H1 (cell line): Measurements from ENCODE around the gene GLT8D1. TPM values are rescaled to one million over a fixed set of nuclear protein-coding genes. Genes with fewer than 3 reads are reported as not detected.

Source experiments
- CTCF ChIA-PET: fragments of 300-600 bp; sonication (Branson Sonifier 250); formaldehyde crosslinking; loops from one replicate; lab custom pipeline; 2021; ENCODE audit not compliant: partially characterized antibody; lab: Charles Lee
- POLR2A ChIA-PET: fragments of 300-600 bp; sonication (Branson Sonifier 250); formaldehyde crosslinking; loops from one replicate; lab custom pipeline; 2021; ENCODE audit warnings: inconsistent platforms; ENCODE audit not compliant: partially characterized antibody; lab: Charles Lee
- DNase-seq, 2 experiments: peaks; one replicate each; pipeline versions ENCODE4 v3.0.0 to v3.0.0-alpha.2; 2010 to 2022; ENCODE audit warnings: low spot score in 2 of 2, low read depth in 1 of 2, mixed read lengths in 1 of 2
- FAIRE-seq: peaks from 2 replicates; lab custom pipeline; 2011; peaks lifted over from hg19 to GRCh38; lab: Jason Lieb, UNC
- H2AFZ ChIP-seq: 2 replicates; pipeline ENCODE4 v1.8.1; 2012; ENCODE audit warnings: low read length, inconsistent platforms
- H2AK5ac ChIP-seq: 2 replicates; pipeline ENCODE4 v1.6.1; 2013; ENCODE audit warnings: low read depth, low read length
- H2BK120ac ChIP-seq: replicated peaks from 2 replicates; pipeline ENCODE3; 2013; ENCODE audit warnings: low read depth, low read length, inconsistent platforms
- H2BK12ac ChIP-seq: 2 replicates; pipeline ENCODE4 v1.6.1; 2013; ENCODE audit warnings: low read depth, low read length
- H2BK15ac ChIP-seq: 2 replicates; pipeline ENCODE4 v1.6.1; 2013; ENCODE audit warnings: low read length
- H2BK20ac ChIP-seq: 2 replicates; pipeline ENCODE4 v1.6.1; 2013; ENCODE audit warnings: low read length
- H2BK5ac ChIP-seq: 2 replicates; pipeline ENCODE4 v1.6.1; 2013; ENCODE audit warnings: low read depth, low read length
- H3K14ac ChIP-seq: 2 replicates; pipeline ENCODE4 v1.6.1; 2013; ENCODE audit warnings: inconsistent platforms; ENCODE audit not compliant: insufficient read length
- H3K18ac ChIP-seq: 2 replicates; pipeline ENCODE4 v1.6.1; 2013; ENCODE audit warnings: low read length; ENCODE audit errors: extremely low read depth
- H3K23ac ChIP-seq: 2 replicates; pipeline ENCODE4 v1.6.1; 2013; ENCODE audit warnings: inconsistent platforms; ENCODE audit not compliant: insufficient read length
- H3K23me2 ChIP-seq: 2 replicates; pipeline ENCODE4 v1.6.1; 2013; ENCODE audit warnings: low read depth, low read length
- H3K27ac ChIP-seq: 2 replicates; pipeline ENCODE4 v1.6.1; 2011; ENCODE audit warnings: low read depth, low read length, inconsistent platforms
- H3K27me3 ChIP-seq, 4 experiments: replicated peaks in 1 of 4; 1 replicate in 1 of 4; 2 replicates in 3 of 4; pipeline versions ENCODE4 v1.6.1 to v1.8.1; 2011 to 2013; ENCODE audit warnings: low read length in 3 of 4, mild to moderate bottlenecking in 3 of 4, inconsistent platforms in 2 of 4, mixed read lengths in 2 of 4, moderate library complexity in 1 of 4; ENCODE audit not compliant: control insufficient read depth in 3 of 4, insufficient read depth in 3 of 4; ENCODE audit errors: extremely low read depth in 1 of 4
- H3K36me3 ChIP-seq, 4 experiments: 2 replicates each; pipeline versions ENCODE4 v1.6.1 to v1.8.1; 2011 to 2013; ENCODE audit warnings: mild to moderate bottlenecking in 4 of 4, low read length in 3 of 4, moderate library complexity in 2 of 4, control low read depth in 1 of 4, inconsistent platforms in 1 of 4; ENCODE audit not compliant: insufficient read depth in 4 of 4, control insufficient read depth in 2 of 4
- H3K4ac ChIP-seq: replicated peaks from 2 replicates; pipeline ENCODE3; 2013; ENCODE audit warnings: low read length, low read depth, mixed read lengths, inconsistent platforms; ENCODE audit not compliant: insufficient read length
- H3K4me1 ChIP-seq, 4 experiments: replicated peaks in 1 of 4; 1 replicate in 1 of 4; 2 replicates in 3 of 4; pipeline versions ENCODE4 v1.6.1 to v1.8.1; 2011 to 2013; ENCODE audit warnings: low read length in 3 of 4, inconsistent platforms in 2 of 4, mixed read lengths in 1 of 4; ENCODE audit not compliant: insufficient read depth in 4 of 4, control insufficient read depth in 3 of 4
- H3K4me2 ChIP-seq, 2 experiments: 2 replicates each; pipeline versions ENCODE4 v1.6.1 to v1.8.1; 2011 to 2013; ENCODE audit warnings: low read depth in 2 of 2, low read length in 2 of 2, control low read depth in 1 of 2, inconsistent platforms in 1 of 2, mild to moderate bottlenecking in 1 of 2; ENCODE audit not compliant: insufficient read depth in 1 of 2
- H3K4me3 ChIP-seq, 4 experiments: fragments of 200-600, 300-600 bp in 1 of 4; sonication (generic), shearing (Covaris generic), sonication (Bioruptor Twin) in 1 of 4; 2 replicates each; pipeline versions ENCODE4 v1.5.1 to v1.8.1; 2011 to 2016; ENCODE audit warnings: low read length in 4 of 4, low read depth in 3 of 4, control low read depth in 2 of 4, inconsistent platforms in 2 of 4, mild to moderate bottlenecking in 2 of 4, mixed read lengths in 1 of 4, moderate library complexity in 1 of 4; ENCODE audit not compliant: insufficient read depth in 2 of 4; ENCODE audit errors: extremely low read depth in 1 of 4
- H3K56ac ChIP-seq: replicated peaks from 2 replicates; pipeline ENCODE3; 2013; ENCODE audit warnings: low read depth, mild to moderate bottlenecking, mixed read lengths, low read length, inconsistent platforms; ENCODE audit not compliant: insufficient read length
- H3K79me1 ChIP-seq: 2 replicates; pipeline ENCODE4 v1.6.1; 2013; ENCODE audit warnings: low read depth, low read length, control low read depth
- H3K79me2 ChIP-seq, 2 experiments: 2 replicates each; pipeline versions ENCODE4 v1.6.1 to v1.8.1; 2012 to 2013; ENCODE audit warnings: low read length in 2 of 2, mild to moderate bottlenecking in 2 of 2, inconsistent platforms in 1 of 2; ENCODE audit not compliant: insufficient read depth in 2 of 2, control insufficient read depth in 1 of 2
- H3K9ac ChIP-seq, 4 experiments: replicated peaks in 1 of 4; 1 replicate in 1 of 4; 2 replicates in 3 of 4; pipeline versions ENCODE4 v1.6.1 to v1.8.1; 2011 to 2013; ENCODE audit warnings: low read depth in 3 of 4, low read length in 3 of 4, control low read depth in 2 of 4, mild to moderate bottlenecking in 2 of 4, moderate library complexity in 2 of 4, inconsistent platforms in 1 of 4; ENCODE audit errors: extremely low read depth in 1 of 4
- H3K9me3 ChIP-seq, 2 experiments: 2 replicates each; pipeline versions ENCODE4 v1.6.1 to v1.8.1; 2012 to 2013; ENCODE audit warnings: mild to moderate bottlenecking in 2 of 2, moderate library complexity in 2 of 2, control low read depth in 1 of 2, inconsistent platforms in 1 of 2, low read depth in 1 of 2, low read length in 1 of 2, mixed read lengths in 1 of 2; ENCODE audit not compliant: insufficient read depth in 2 of 2
- H4K20me1 ChIP-seq, 2 experiments: replicated peaks in 1 of 2; 2 replicates each; pipeline versions ENCODE3 to v1.8.1; 2011 to 2013; ENCODE audit warnings: inconsistent platforms in 2 of 2, low read length in 2 of 2, mild to moderate bottlenecking in 1 of 2; ENCODE audit not compliant: insufficient read depth in 2 of 2, control insufficient read depth in 1 of 2
- H4K5ac ChIP-seq: 2 replicates; pipeline ENCODE4 v1.6.1; 2013; ENCODE audit warnings: low read length, low read depth, mixed read lengths, inconsistent platforms; ENCODE audit not compliant: insufficient read length
- H4K8ac ChIP-seq: 2 replicates; pipeline ENCODE4 v1.8.0; 2013; ENCODE audit warnings: mild to moderate bottlenecking, moderate library complexity, low read length, inconsistent platforms; ENCODE audit not compliant: insufficient read depth; ENCODE audit errors: extremely low read depth
- H4K91ac ChIP-seq: replicated peaks from 2 replicates; pipeline ENCODE3; 2013; ENCODE audit warnings: low read length, mixed read lengths, inconsistent platforms; ENCODE audit not compliant: insufficient read length
- CBX5 ChIP-seq: fragments of 300-800, 300-1000 bp; sonication (generic); IDR thresholded peaks from 2 replicates; pipeline ENCODE4 v1.7.1; 2016; ENCODE audit warnings: antibody characterized with exemption, low read length, low read depth
- EP300 ChIP-seq, 2 experiments: IDR thresholded peaks; 1 replicate in 1 of 2; 2 replicates in 1 of 2; pipeline ENCODE4 v1.6.1; 2011 to 2012; ENCODE audit warnings: low read depth in 2 of 2, low read length in 2 of 2, mild to moderate bottlenecking in 2 of 2, borderline replicate concordance in 1 of 2, inconsistent platforms in 1 of 2, moderate library complexity in 1 of 2
- EZH2 ChIP-seq: fragments of 200-600 bp; sonication (generic); IDR thresholded peaks from 2 replicates; pipeline ENCODE4 v1.7.1; 2012; ENCODE audit warnings: low read depth, mild to moderate bottlenecking, moderate library complexity, low read length, inconsistent platforms; ENCODE audit not compliant: severe bottlenecking
- JUN ChIP-seq: IDR thresholded peaks from 2 replicates; pipeline ENCODE4 v1.6.1; 2011; ENCODE audit warnings: low read depth, mild to moderate bottlenecking, improper control_type of control experiment, low read length
- MAX ChIP-seq: IDR thresholded peaks from 2 replicates; pipeline ENCODE4 v1.6.1; 2012; ENCODE audit warnings: inconsistent platforms
- POU5F1 ChIP-seq: IDR thresholded peaks from 2 replicates; pipeline ENCODE4 v1.6.1; 2011; ENCODE audit warnings: low read depth, mild to moderate bottlenecking, low read length, moderate library complexity
- SRF ChIP-seq: IDR thresholded peaks from 2 replicates; pipeline ENCODE4 v1.6.1; 2011; ENCODE audit warnings: mild to moderate bottlenecking, low read depth, low read length, moderate library complexity
- WGBS, 2 experiments: shearing (Covaris generic) in 1 of 2; methylation state at CpG; one replicate each; pipeline versions ENCODE4 v1.1.6 to v1.1.7; 2013 to 2015; ENCODE audit warnings: low lambda C conversion rate in 2 of 2, mixed read lengths in 2 of 2, inconsistent platforms in 1 of 2, low coverage in 1 of 2, missing lambda C conversion rate in 1 of 2; ENCODE audit not compliant: insufficient replicate concordance in 2 of 2, insufficient coverage in 1 of 2, insufficient read length in 1 of 2; ENCODE audit errors: extremely low coverage in 1 of 2, missing lambda C conversion rate in 1 of 2; 5-methylcytosine and 5-hydroxymethylcytosine counted together
- polyA plus RNA-seq, 7 experiments: library from polyadenylated mRNA; depleted of rRNA in 3 of 7; stranded (reverse) in 5 of 7; unstranded in 2 of 7; fragments of >200 nt in 5 of 7; fragments of 200-250 nt in 2 of 7; gene quantifications; 1 replicate in 5 of 7; 2 replicates in 1 of 7; 4 replicates in 1 of 7; pipeline versions ENCODE4 v1.2.1 to v1.2.3, GENCODE V29; 2011 to 2013; ENCODE audit warnings: missing spikeins in 2 of 7, mixed read lengths in 2 of 7
- total RNA-seq: library from RNA; stranded (reverse); fragmentation: NEBNext Ultra II Directional; extraction: Animal tissue kit (Norgen Biotek cat#: 25700); gene quantifications from 2 replicates; pipeline ENCODE4 v1.2.1, GENCODE V29; 2021
- TF ChIP-seq, protein P1 (sequence below): IDR thresholded peaks from 2 replicates; pipeline ENCODE4 v1.6.1; 2012; ENCODE audit warnings: inconsistent platforms

GLT8D1 gene
- total and polyA plus RNA-seq, 2 of the 8 experiments (the other 6 are each of a cell fraction or from before 2014, with no cell fraction given): 29.0 to 33.6 TPM

- Histone ChIP-seq H3K79me2 (peaks cover 0 to 30% of the 10 kb centered on the region in 2 experiments; a peak in 2 of 4 replicates), H3K4me3 (peak overlapping the region in 1 of 4 experiments; percentile 93; a peak in 1 of 8 replicates), H3K56ac (no peak overlapping the region), H3K9me3 (no peaks in the 10 kb centered on the region), H2BK5ac (no peak overlapping the region), H2AK5ac (no peak overlapping the region), H3K9ac (no peak overlapping the region), H3K27me3 (no peaks in the 10 kb centered on the region), H3K36me3 (peaks cover 0 to 16% (median 1%) of the 10 kb centered on the region in 4 experiments; a peak in 3 of 8 replicates), H3K14ac (no peak overlapping the region), H4K91ac (no peak overlapping the region), H3K4me2 (peak overlapping the region in 1 of 2 experiments; percentile 99; a peak in 2 of 4 replicates), H3K27ac (no peak overlapping the region), H2BK20ac (no peak overlapping the region), H2BK12ac (no peak overlapping the region), H3K4ac (no peak overlapping the region), H3K79me1 (peaks cover 8% of the 10 kb centered on the region; the same call in 1 of the 2 replicates), H4K8ac (no peak overlapping the region), H4K20me1 (peaks cover 0 to 2% of the 10 kb centered on the region in 2 experiments), H3K23me2 (peaks cover 13% of the 10 kb centered on the region), H3K18ac (no peak overlapping the region), H3K4me1 (peaks cover 0 to 5% (median 2%) of the 10 kb centered on the region in 4 experiments; a peak in 5 of 7 replicates), H2BK15ac (no peak overlapping the region), H2BK120ac (no peak overlapping the region), H2AFZ (no peak overlapping the region), H4K5ac (no peak overlapping the region), H3K23ac (no peak overlapping the region)
- no peak for FAIRE-seq
- ChIA-PET POLR2A (interaction anchor here (1.8 to 18.8 kb wide), 3 partner anchors 8 to 16 kb away, joined by 5 to 347 read pairs (median 40); partner anchors contain the start of genes GNL3 and PBRM1), CTCF (interaction anchor here (0.6 kb wide), 1 partner anchor 79 kb away, joined by 3 read pairs; no protein-coding TSS in a partner anchor)
- no peak for DNase-seq
- 88% methylated on average over 4 of the region's 4 CpGs; no CpG with 5 or more reads in 1 of the 2 experiments for WGBS, 2 experiments
- TF ChIP-seq, protein P1, sequence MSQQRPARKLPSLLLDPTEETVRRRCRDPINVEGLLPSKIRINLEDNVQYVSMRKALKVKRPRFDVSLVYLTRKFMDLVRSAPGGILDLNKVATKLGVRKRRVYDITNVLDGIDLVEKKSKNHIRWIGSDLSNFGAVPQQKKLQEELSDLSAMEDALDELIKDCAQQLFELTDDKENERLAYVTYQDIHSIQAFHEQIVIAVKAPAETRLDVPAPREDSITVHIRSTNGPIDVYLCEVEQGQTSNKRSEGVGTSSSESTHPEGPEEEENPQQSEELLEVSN: no peak
- TF ChIP-seq CBX5 (no peak), MAX (no peak), SRF (no peak), POU5F1 (no peak), EZH2 (no peak), JUN (no peak), EP300 (IDR thresholded peaks at IDR 0.05; ENCODE audit: borderline replicate concordance in 1 of 2, low read depth in 2 of 2, low read length in 2 of 2) (no peak)
Observed at GRCh38 chr3:52707585-52707984, 2.0 kb upstream of the GLT8D1 start.
